Peyer's patch (tissue), 4 donors: ENCODE measurements around the gene TXNRD2. TPM values are rescaled to one million over a fixed set of nuclear protein-coding genes. Genes with fewer than 3 reads are reported as not detected.

ENCODE experiments used
- DNase-seq, 3 donors: peaks; one replicate each; pipeline ENCODE4 v3.0.0-alpha.2; 2017 to 2019
- H3K27ac ChIP-seq, 4 donors: fragments of 200-600 bp; sonication (generic); one replicate each; pipeline ENCODE4 v1.5.1; 2016 to 2019
- H3K27me3 ChIP-seq, 2 donors: fragments of 200-600 bp; sonication (generic); one replicate each; pipeline ENCODE4 v1.5.1; 2019
- H3K36me3 ChIP-seq, 3 donors: fragments of 200-600 bp; sonication (generic); one replicate each; pipeline ENCODE4 v1.5.1; 2016 to 2019
- H3K4me1 ChIP-seq, 4 donors: fragments of 200-600 bp; sonication (generic); one replicate each; pipeline ENCODE4 v1.5.1; 2016 to 2019
- H3K4me3 ChIP-seq, 4 donors: fragments of 200-600 bp; sonication (generic); 1 replicate in 3 of 4; 2 replicates in 1 of 4; pipeline ENCODE4 v1.5.1; 2016 to 2019; ENCODE audit warnings: mild to moderate bottlenecking in 1 of 4
- H3K9me3 ChIP-seq, 4 donors: fragments of 200-600 bp; sonication (generic); one replicate each; pipeline ENCODE4 v1.5.1; 2016 to 2019; ENCODE audit warnings: mild to moderate bottlenecking in 1 of 4
- POLR2A ChIP-seq, 2 donors: fragments of 450-650 bp; IDR thresholded peaks; one replicate each; pipeline ENCODE4 v1.5.1; 2017; ENCODE audit warnings: antibody characterized with exemption in 2 of 2, mild to moderate bottlenecking in 2 of 2, moderate library complexity in 2 of 2
- total RNA-seq, 4 donors: library from RNA; depleted of rRNA; stranded (reverse); fragments of >200 nt; gene quantifications; one replicate each; pipeline ENCODE4 v1.1.0, GENCODE V29; 2016
- TF ChIP-seq, protein P1 (sequence below), 6 experiments: fragments of 450-650 bp in 4 of 6; fragments of 200-600 bp in 2 of 6; sonication (generic) in 1 of 6; IDR thresholded peaks; one replicate each; pipeline ENCODE4 v1.5.1; 2017 to 2019; ENCODE audit warnings: antibody characterized with exemption in 6 of 6, mild to moderate bottlenecking in 3 of 6, moderate library complexity in 1 of 6

Gene TXNRD2
- total RNA-seq, 4 donors from 2014 or later: 24.7 to 29.8 (median 27.2) TPM

DNA sequence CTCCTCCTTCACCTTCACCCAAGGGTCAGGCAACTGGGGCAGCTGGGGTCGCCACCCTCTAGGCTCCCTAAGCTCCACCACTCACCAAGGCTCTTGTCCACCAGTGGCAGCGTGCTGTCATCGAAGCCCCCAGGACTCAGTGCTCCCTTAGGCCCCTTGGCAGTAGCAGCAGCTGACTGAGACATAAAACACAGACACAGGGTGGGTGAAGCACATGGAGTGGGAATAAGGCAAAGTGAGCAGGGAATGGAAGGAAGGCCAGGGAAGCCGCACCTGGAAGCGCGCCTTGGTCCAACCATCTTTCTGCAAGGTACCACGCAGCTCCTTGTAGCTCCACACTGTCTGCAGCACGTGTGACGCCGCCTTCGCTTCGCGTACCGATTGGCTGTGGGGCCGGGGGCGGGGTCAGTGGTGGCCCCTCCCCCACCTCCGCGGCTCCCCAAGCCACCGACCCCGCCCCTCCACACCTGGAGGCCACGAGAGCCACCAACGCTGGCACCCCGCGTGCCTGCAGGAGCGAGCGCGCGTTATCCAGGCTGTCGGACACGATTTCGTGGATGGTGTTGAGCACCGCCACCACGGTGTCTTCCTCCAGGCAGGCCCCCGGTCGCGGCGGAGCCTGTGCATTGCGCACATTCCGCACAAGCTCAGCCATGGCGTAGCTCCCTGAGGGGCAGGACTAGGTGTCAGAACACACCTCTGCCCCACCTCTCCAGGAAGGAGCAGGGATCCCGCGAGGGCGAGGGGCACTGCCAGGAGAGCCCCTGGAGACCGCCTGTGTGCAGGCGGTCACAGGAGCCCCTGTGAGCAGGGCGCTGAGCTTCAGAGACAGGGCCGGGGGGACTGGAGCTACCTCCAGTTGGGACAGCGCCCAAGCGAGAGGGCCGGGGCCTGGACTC is 31.3 kb upstream of the TXNRD2 start:
- peaks cover 0 to 12% (median 2%) of the 10 kb centered on the region in 4 donors for H3K4me1 ChIP-seq

DNA sequence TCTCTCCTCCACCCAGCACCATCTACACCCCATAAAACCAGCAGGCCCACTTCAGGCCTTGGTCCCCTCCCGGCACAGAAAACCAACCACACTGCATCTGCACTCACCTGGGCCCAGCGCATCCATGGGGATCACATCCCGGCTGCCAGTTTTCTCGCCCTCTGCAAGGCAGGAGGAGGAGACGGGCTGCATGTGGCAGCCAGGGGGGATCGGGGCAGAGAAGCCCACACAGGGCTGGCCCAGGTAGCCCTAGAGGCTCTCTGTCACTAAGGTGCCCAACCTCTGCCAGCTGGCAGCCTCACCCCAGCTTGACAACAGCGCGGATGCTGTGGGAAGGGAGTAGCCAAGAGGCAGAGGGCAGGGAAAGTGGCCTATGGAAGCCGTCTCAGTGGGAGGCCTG is 30.6 kb upstream of the TXNRD2 start:
- Histone ChIP-seq H3K4me3 (no peak overlapping the region), H3K27me3 (no peaks in the 10 kb centered on the region), H3K9me3 (no peaks in the 10 kb centered on the region), H3K27ac (no peak overlapping the region), H3K4me1 (peaks cover 0 to 12% (median 2%) of the 10 kb centered on the region in 4 donors), H3K36me3 (peaks cover 0 to 25% (median 0%) of the 10 kb centered on the region in 3 donors)
- DNase-seq: no peak
- no peak for TF ChIP-seq POLR2A (IDR thresholded peaks at IDR 0.05)
- TF ChIP-seq, protein P1, sequence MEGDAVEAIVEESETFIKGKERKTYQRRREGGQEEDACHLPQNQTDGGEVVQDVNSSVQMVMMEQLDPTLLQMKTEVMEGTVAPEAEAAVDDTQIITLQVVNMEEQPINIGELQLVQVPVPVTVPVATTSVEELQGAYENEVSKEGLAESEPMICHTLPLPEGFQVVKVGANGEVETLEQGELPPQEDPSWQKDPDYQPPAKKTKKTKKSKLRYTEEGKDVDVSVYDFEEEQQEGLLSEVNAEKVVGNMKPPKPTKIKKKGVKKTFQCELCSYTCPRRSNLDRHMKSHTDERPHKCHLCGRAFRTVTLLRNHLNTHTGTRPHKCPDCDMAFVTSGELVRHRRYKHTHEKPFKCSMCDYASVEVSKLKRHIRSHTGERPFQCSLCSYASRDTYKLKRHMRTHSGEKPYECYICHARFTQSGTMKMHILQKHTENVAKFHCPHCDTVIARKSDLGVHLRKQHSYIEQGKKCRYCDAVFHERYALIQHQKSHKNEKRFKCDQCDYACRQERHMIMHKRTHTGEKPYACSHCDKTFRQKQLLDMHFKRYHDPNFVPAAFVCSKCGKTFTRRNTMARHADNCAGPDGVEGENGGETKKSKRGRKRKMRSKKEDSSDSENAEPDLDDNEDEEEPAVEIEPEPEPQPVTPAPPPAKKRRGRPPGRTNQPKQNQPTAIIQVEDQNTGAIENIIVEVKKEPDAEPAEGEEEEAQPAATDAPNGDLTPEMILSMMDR (IDR thresholded peaks at IDR 0.05): no peak

More for the DNA sequence above, 31.3 kb upstream of the TXNRD2 start:
- Histone ChIP-seq H3K4me3 (no peak overlapping the region), H3K36me3 (peaks cover 0 to 19% (median 0%) of the 10 kb centered on the region in 3 donors), H3K27ac (no peak overlapping the region), H3K9me3 (no peaks in the 10 kb centered on the region), H3K27me3 (no peaks in the 10 kb centered on the region)
- DNase-seq: no peak
- TF ChIP-seq POLR2A (IDR thresholded peaks at IDR 0.05): no peak
- TF ChIP-seq, protein P1 (IDR thresholded peaks at IDR 0.05): no peak

DNA sequence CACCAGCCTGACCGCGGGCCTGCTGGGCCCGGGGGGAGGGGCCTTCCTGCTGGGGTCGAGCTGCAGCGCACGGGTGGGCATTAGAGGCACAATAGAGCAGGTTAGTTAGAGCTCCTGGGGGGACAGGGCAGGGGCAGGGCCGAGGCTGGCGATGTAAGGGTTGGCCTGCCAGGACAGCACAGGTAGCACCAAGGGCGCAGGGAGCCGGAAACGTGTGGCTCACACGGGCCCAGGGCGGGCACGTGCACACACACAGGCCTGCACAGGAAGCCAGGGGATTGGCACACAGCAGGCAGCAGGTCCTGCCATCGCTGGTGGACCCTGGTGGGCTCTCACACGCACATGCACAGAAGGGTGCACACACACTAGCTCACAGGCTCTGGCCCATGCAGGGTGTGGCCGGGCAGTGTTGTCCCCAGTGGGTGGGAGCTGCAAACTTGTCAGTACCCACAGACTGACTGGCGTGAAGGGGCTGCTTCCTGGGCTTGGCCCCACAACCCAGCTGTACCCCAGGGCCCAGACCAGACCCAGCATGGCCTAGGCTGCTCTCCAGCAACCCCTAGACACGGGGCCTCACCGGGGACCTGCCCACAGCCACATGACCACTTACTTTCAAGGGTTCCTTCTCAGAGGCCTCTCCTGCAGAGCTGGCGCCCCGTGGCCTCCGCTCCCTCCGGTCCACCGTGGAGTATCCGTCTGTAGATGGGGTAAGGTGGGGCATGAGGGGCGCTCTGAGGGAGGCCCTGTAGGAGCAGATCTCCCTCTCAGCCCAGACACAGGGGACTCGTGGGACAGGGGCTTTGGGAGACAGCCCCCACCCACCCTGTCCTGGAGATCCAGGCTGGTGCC is 29.9 kb upstream of the TXNRD2 start:
- Histone ChIP-seq H3K36me3 (peaks cover 0 to 33% (median 0%) of the 10 kb centered on the region in 3 donors), H3K4me1 (peaks cover 0 to 12% (median 2%) of the 10 kb centered on the region in 4 donors), H3K27ac (no peak overlapping the region), H3K4me3 (no peak overlapping the region), H3K9me3 (no peaks in the 10 kb centered on the region), H3K27me3 (no peaks in the 10 kb centered on the region)
- TF ChIP-seq, protein P1 (IDR thresholded peaks at IDR 0.05): no peak
- no peak for TF ChIP-seq POLR2A (IDR thresholded peaks at IDR 0.05)
- no peak for DNase-seq

DNA sequence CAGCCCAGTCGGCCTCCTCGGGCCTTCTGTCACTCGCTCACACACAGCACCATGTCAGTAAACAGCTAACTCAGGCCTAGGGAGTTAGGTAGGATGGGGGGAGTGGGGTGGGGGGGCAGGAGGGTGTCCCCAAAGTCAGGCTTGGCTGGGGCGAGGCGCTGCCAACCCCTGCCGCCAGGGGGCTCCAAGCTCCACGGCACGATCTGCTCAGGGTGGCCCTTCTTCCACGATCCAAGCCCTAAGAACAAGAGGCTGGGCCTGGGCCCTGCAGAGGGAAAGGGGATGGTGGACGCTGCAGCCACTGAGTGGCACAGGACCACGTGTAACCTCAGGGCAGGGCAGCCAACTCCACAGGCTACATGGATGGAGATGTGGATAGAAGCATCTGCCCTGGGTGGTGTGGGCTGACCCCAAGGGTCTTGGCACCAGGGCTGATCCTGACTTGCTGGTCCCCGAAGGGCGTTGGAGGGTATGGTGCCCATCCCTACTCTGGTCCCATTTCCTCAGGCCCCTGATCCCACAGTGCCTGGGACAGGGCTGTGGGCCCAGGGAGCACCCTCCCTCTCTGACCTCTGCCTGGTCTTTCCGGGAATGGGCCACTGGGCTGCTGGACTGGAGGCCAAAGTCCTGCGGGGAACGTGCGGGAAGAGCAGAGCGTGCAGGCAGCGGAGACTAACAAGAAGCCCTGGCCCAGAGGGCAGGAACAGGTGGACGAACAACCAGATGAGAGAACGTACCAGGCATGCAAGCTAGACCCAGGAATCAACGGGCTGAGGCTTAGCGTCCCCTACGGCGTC is 29.1 kb upstream of the TXNRD2 start:
- peaks cover 0 to 12% (median 2%) of the 10 kb centered on the region in 4 donors for H3K4me1 ChIP-seq
- H3K27me3 ChIP-seq: no peaks in the 10 kb centered on the region
- TF ChIP-seq POLR2A (IDR thresholded peaks at IDR 0.05): no peak
- TF ChIP-seq, protein P1 (IDR thresholded peaks at IDR 0.05): peak; percentile 61 to 96 (median 84)
- peaks cover 0 to 41% (median 0%) of the 10 kb centered on the region in 3 donors for H3K36me3 ChIP-seq
- H3K9me3 ChIP-seq: no peaks in the 10 kb centered on the region
- H3K4me3 ChIP-seq: no peak overlapping the region
- H3K27ac ChIP-seq: no peak overlapping the region
- peak; percentile 59 to 83 (median 82) for DNase-seq

DNA sequence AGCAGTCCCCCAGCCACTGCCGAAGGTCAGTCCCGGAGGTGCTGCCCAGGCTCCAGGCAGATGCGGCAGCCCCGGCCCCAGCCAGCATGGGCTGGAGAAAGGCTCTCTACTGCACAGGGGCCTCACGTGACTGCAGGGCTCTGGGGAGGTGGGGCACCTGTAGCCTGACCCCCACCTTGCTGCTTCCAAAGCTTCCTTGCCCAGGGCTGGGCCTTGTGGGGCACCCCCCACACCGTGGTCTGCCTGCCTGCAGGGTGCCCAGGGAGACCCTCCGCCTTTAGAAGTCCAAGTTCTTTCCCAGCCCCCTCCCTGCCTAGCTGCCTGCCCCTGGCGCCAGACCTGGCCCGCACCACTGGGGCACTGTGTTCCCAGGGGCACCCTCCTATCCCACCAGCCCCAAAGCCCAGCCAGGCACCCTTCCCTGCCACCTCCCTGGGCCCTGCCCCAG is 28.4 kb upstream of the TXNRD2 start:
- no peak overlapping the region for H3K27ac ChIP-seq
- no peaks in the 10 kb centered on the region for H3K27me3 ChIP-seq
- no peak overlapping the region for H3K4me3 ChIP-seq
- DNase-seq: no peak
- TF ChIP-seq POLR2A (IDR thresholded peaks at IDR 0.05): no peak
- TF ChIP-seq, protein P1 (IDR thresholded peaks at IDR 0.05): no peak
- peaks cover 0 to 12% (median 2%) of the 10 kb centered on the region in 4 donors for H3K4me1 ChIP-seq
- H3K9me3 ChIP-seq: no peaks in the 10 kb centered on the region
- H3K36me3 ChIP-seq: peaks cover 0 to 47% (median 0%) of the 10 kb centered on the region in 3 donors
